Left ventricle myocardium inferior (tissue), 1 donor: Measurements from ENCODE around the gene SLC38A2. TPM values are rescaled to one million over a fixed set of nuclear protein-coding genes. Genes with fewer than 3 reads are reported as not detected.

Experiments used
- DNase-seq: peaks from one replicate; pipeline ENCODE4 v3.0.0-alpha.2; 2020
- H3K27ac ChIP-seq: fragments of 200-600 bp; replicated peaks from 2 replicates; pipeline ENCODE4 v1.8.0; 2021
- H3K27me3 ChIP-seq: fragments of 200-600 bp; 2 replicates; pipeline ENCODE4 v1.8.0; 2021; ENCODE audit warnings: low read depth
- H3K36me3 ChIP-seq: fragments of 200-600 bp; 2 replicates; pipeline ENCODE4 v1.8.0; 2021
- H3K4me1 ChIP-seq: fragments of 200-600 bp; 2 replicates; pipeline ENCODE4 v1.8.0; 2021
- H3K4me3 ChIP-seq: fragments of 200-600 bp; 2 replicates; pipeline ENCODE4 v1.8.0; 2021; ENCODE audit warnings: mild to moderate bottlenecking, moderate library complexity
- H3K9me3 ChIP-seq: fragments of 200-600 bp; replicated peaks from 2 replicates; pipeline ENCODE4 v1.8.0; 2021
- intact Hi-C: fragments of 100-400 bp; cut with micrococcal nuclease; formaldehyde crosslinking; loops from one replicate; pipeline ENCODE4 v1.11.0; 2022
- total RNA-seq: library from RNA; stranded (reverse); fragmentation: NEBNext Ultra II Directional; extraction: Animal tissue kit (Norgen Biotek cat#: 25700); gene quantifications from one replicate; pipeline ENCODE4 v1.2.1, GENCODE V29; 2021
- TF ChIP-seq, protein P1 (sequence below): fragments of 200-600 bp; IDR thresholded peaks from 2 replicates; pipeline ENCODE4 v1.8.0; 2021; ENCODE audit warnings: antibody characterized with exemption, mild to moderate bottlenecking, borderline replicate concordance
- donor health status: DM: no; HTN: yes; CAD: no; lungs with severe emphysema.

The SLC38A2 gene
- total RNA-seq, 1 donor from 2014 or later: 129 TPM

- TF ChIP-seq, protein P1, sequence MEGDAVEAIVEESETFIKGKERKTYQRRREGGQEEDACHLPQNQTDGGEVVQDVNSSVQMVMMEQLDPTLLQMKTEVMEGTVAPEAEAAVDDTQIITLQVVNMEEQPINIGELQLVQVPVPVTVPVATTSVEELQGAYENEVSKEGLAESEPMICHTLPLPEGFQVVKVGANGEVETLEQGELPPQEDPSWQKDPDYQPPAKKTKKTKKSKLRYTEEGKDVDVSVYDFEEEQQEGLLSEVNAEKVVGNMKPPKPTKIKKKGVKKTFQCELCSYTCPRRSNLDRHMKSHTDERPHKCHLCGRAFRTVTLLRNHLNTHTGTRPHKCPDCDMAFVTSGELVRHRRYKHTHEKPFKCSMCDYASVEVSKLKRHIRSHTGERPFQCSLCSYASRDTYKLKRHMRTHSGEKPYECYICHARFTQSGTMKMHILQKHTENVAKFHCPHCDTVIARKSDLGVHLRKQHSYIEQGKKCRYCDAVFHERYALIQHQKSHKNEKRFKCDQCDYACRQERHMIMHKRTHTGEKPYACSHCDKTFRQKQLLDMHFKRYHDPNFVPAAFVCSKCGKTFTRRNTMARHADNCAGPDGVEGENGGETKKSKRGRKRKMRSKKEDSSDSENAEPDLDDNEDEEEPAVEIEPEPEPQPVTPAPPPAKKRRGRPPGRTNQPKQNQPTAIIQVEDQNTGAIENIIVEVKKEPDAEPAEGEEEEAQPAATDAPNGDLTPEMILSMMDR: no peak
- Histone ChIP-seq H3K4me1 (peaks cover 97% of the 10 kb centered on the region), H3K36me3 (peaks cover 93% of the 10 kb centered on the region), H3K4me3 (peak overlapping the region; percentile 94), H3K9me3 (no peaks in the 10 kb centered on the region), H3K27ac (peak overlapping the region; percentile 98), H3K27me3 (no peaks in the 10 kb centered on the region)
- intact Hi-C loops: loop anchor here (10.0 kb wide), 1 partner anchor 298 kb away; no protein-coding TSS in a partner anchor
- DNase-seq: no peak
Measured at GRCh38 chr12:46366771-46367170, 5.8 kb downstream of the SLC38A2 start.

GRCh38 chr12:46365951-46366379 is 6.6 kb downstream of the SLC38A2 start:
- H3K27ac ChIP-seq: peak overlapping the region; percentile 98
- peaks cover 100% of the 10 kb centered on the region for H3K4me1 ChIP-seq
- H3K9me3 ChIP-seq: no peaks in the 10 kb centered on the region
- no peaks in the 10 kb centered on the region for H3K27me3 ChIP-seq
- TF ChIP-seq, protein P1: no peak
- intact Hi-C loops: loop anchor here (10.0 kb wide), 1 partner anchor 299 kb away; no protein-coding TSS in a partner anchor
- no peak for DNase-seq
- peak overlapping the region; percentile 94 for H3K4me3 ChIP-seq
- H3K36me3 ChIP-seq: peaks cover 99% of the 10 kb centered on the region

- Histone ChIP-seq H3K27me3 (no peaks in the 10 kb centered on the region), H3K4me3 (peak overlapping the region; percentile 94), H3K4me1 (peaks cover 100% of the 10 kb centered on the region), H3K9me3 (no peaks in the 10 kb centered on the region), H3K36me3 (peaks cover 99% of the 10 kb centered on the region), H3K27ac (peak overlapping the region; percentile 98)
- intact Hi-C loops: loop anchor here (10.0 kb wide), 1 partner anchor 300 kb away; no protein-coding TSS in a partner anchor
- DNase-seq: no peak
- TF ChIP-seq, protein P1: no peak
Measured at GRCh38 chr12:46364777-46365580, 7.6 kb downstream of the SLC38A2 start.

DNA sequence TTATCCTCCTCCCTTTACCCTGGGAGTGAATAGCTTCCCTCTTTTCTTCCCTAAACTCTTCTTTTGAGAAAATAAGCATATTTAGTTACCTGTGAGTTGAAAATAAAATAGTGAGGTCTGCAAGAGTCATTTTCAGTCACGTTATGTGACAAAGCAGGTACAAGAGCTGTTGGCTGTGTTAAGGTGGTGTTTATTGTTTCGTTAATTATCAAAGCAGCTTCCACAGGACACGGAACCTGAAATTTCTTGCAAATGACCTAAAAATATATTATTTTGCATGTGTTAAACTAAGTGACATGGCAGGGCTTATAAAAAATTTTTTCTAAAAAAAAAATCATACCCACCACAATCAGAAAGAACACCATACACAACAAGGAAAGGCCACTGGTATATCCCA is 8.3 kb downstream of the SLC38A2 start:
- no peaks in the 10 kb centered on the region for H3K27me3 ChIP-seq
- no peak for DNase-seq
- H3K27ac ChIP-seq: peak overlapping the region; percentile 98
- peak overlapping the region; percentile 10 for H3K4me3 ChIP-seq
- intact Hi-C loops: loop anchor here (10.0 kb wide), 1 partner anchor 301 kb away; no protein-coding TSS in a partner anchor
- peaks cover 99% of the 10 kb centered on the region for H3K36me3 ChIP-seq
- TF ChIP-seq, protein P1: no peak
- peaks cover 99% of the 10 kb centered on the region for H3K4me1 ChIP-seq
- H3K9me3 ChIP-seq: no peaks in the 10 kb centered on the region

- intact Hi-C loops: loop anchor here (10.0 kb wide), 1 partner anchor 301 kb away; no protein-coding TSS in a partner anchor
- Histone ChIP-seq H3K36me3 (peaks cover 99% of the 10 kb centered on the region), H3K27me3 (no peaks in the 10 kb centered on the region), H3K4me1 (peaks cover 97% of the 10 kb centered on the region), H3K9me3 (no peaks in the 10 kb centered on the region), H3K27ac (peak overlapping the region; percentile 98), H3K4me3 (peak overlapping the region; percentile 10)
- TF ChIP-seq, protein P1: no peak
- no peak for DNase-seq
Measured at GRCh38 chr12:46363582-46364299, 8.8 kb downstream of the SLC38A2 start.
